ENCODE results near the gene UNG.

DNA sequence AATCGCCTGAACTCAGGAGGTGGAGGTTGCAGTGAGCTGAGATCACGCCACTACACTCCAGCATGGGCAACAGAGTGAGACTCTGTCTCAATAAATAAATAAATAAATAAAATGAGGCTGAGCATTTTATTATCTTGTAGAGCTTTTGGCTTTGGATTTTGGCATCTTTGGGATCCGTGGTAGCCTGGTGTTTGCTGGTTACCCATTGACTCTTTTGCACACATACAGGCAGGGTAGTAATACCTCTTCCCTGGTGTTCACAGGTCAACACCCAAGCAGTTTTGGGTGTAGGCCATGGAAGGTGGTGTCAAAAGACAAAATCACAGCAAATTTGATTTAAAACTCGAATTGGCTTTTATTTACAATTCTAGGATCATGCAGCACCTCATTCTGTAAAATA is 46.8 kb downstream of the UNG start:
- TF ChIP-seq CTCF (IDR thresholded peaks at IDR 0.05) (no peak), EP300 (IDR thresholded peaks at IDR 0.05; ENCODE audit: low read depth) (no peak)
